GM13976 (cell line): Measurements from ENCODE around the gene CTIF.
A peak's percentile ranks its signal among the peaks of the same experiment; 100 is the strongest.
"Not testable (repeated sequence)": the region's sequence is repeated elsewhere in the genome, so short reads cannot be mapped to it uniquely, and the experiment has no call there.

Experiments
- DNase-seq: peaks from one replicate; pipeline ENCODE4 v3.0.0; 2012; ENCODE audit warnings: low spot score
- CTCF ChIP-seq: IDR thresholded peaks from 2 replicates; pipeline ENCODE4 v1.5.1; 2012; ENCODE audit warnings: borderline replicate concordance, mild to moderate bottlenecking; ENCODE audit not compliant: insufficient read depth; ENCODE audit errors: extremely low read depth, missing control alignments, control extremely low read depth
- in situ Hi-C: fragments of 300-500 bp; cut with MboI; formaldehyde crosslinking; loops from one replicate; pipeline ENCODE4 v1.12.0; 2022; ENCODE audit warnings: low sequenced_read_pairs, mixed read lengths, inconsistent platforms; ENCODE audit not compliant: unreplicated experiment

Gene CTIF

DNA sequence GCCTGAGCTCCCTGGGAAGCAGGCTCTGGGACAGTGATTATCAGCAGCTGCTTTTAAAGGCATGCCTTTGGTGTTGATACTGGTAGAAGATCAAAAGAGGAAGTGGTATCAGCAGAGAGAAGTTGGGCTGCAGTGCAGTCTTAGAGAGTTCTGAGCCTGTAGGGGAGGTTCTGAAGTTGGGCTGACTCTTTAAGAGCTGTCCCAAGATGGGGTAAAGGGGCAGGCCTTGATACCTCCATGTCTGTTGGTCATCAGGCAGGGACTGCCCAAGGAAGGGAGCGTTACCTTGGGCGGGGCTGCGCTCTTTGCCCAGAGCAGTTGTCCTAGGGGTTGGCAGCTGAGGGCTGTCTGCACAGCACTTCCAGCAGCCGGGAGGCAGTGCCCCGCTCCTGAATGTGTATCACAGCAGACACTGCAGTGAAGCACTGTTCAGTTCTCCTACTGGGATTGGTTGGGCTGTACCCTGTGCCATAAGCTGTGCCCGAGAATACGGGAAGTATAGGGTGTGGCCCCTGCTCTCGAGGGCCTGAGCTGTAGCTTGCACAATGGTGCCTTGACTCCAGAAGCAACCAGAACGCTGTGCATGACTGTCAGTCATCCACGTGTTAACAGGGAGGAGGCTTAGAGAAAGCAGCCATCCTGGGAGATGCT, 177.0 kb downstream of the CTIF start:
- DNase-seq = peak; percentile 60
- TF ChIP-seq CTCF = no peak
- in situ Hi-C loops = no loop called here

DNA sequence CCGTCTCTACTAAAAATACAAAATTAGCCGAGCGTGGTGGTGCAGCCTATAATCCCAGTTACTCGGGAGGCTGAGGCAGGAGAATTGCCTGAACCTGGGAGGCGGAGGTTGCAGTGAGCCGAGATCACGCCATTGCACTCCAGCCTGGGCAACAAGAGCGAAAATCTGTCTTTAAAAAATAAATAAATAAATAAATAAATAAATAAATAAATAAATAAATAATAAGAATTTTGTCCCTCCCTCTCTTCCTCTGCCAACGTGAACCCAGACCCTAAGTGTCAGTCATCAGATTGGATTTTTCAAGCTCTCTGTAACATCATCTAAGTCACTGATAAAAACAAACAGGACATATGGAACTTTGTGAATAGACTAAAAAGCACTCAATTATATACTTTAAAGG, 178.4 kb downstream of the CTIF start:
- DNase-seq, in situ Hi-C loops: not testable (repeated sequence)

- no peak for TF ChIP-seq CTCF
- in situ Hi-C loops = no loop called here
- no peak for DNase-seq
These were observed 179.6 kb downstream of the CTIF start for GRCh38 chr18:48718251-48718959.

DNA sequence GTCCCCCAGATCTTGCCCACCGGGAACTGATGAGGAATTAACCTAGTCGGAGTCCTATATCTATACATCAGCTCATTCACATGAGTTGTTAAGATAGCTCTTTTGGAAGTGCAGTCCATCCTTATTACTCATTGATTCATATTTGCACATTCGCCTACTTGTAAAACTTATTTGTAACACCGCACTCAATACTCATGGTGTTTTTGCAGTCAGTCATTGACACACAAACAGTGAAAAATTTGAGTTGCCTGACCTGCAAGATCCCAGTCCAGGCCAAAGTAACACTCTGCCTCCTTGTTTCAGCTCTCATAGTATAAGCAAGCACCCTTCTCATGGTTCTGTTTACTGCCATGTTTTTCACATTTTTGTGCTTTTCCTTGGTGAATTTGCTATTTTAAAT, 180.6 kb downstream of the CTIF start:
- no peak for TF ChIP-seq CTCF
- in situ Hi-C loops = no loop called here
- no peak for DNase-seq

DNA sequence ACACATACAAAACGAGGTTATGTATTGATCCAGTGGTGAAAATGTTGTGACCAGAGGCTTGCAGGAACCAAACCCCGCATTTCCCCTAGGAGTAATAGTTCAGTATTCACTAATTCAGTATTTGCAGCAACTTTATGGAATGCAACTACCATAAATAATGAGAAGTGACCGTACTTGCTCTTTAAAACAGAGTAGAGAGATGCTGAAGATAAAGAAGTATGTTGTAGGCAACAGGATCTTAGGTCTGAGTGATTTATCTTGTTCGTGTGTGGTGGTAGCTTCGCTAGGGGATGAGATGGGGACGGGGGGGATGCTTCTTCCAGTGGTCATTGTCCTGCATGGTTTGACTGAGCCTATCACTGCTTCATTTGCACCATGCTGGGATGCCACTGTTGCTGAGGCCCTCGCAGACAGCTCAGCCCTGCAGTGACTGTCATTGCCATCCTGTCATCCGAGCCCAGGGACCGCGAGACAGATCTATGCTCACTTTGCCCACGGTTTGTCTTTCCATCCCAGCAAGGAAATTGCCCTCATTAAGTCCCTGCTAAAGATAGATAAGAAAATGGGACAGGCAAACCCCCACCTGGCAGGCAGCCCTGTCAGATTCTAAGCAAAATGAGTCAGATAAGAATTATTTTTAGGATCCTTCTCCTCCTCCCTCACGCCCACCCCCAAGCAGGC, 181.3 kb downstream of the CTIF start:
- no peak for DNase-seq
- in situ Hi-C loops = no loop called here
- no peak for TF ChIP-seq CTCF

- no peak for TF ChIP-seq CTCF
- in situ Hi-C loops = no loop called here
- no peak for DNase-seq
These were observed 181.8 kb downstream of the CTIF start for GRCh38 chr18:48720655-48721025.

GRCh38 chr18:48721312-48721711, 182.5 kb downstream of the CTIF start:
- in situ Hi-C loops = no loop called here
- TF ChIP-seq CTCF = no peak
- DNase-seq = no peak
